HEK293T (cell line): ENCODE data around the gene PLLP.

Experiments used
- CTCF ChIA-PET: fragments of 350-600 bp; formaldehyde crosslinking; extraction: SDS; loops from one replicate; lab custom pipeline; 2021; ENCODE audit warnings: antibody characterized with exemption, inconsistent platforms; lab: Yijun Ruan, JAX
- POLR2A ChIA-PET: fragments of 350-600 bp; formaldehyde crosslinking; extraction: SDS; loops from one replicate; lab custom pipeline; 2020; ENCODE audit warnings: antibody characterized with exemption, inconsistent platforms; lab: Yijun Ruan, JAX
- DNase-seq: peaks from one replicate; pipeline ENCODE4 v3.0.0; 2012; ENCODE audit warnings: mixed read lengths; ENCODE audit errors: extremely low spot score
- ARNT ChIP-seq: fragments of 450-650 bp; IDR thresholded peaks from 2 replicates; pipeline ENCODE4 v1.6.1; 2017; ENCODE audit warnings: mild to moderate bottlenecking
- BHLHE40 ChIP-seq: fragments of 450-650 bp; IDR thresholded peaks from 2 replicates; pipeline ENCODE4 v1.6.1; 2016; ENCODE audit warnings: mild to moderate bottlenecking, moderate library complexity, borderline replicate concordance
- CTBP1 ChIP-seq: fragments of 450-650 bp; IDR thresholded peaks from 2 replicates; pipeline ENCODE4 v1.6.1; 2016; ENCODE audit warnings: borderline replicate concordance
- ELF4 ChIP-seq: fragments of 450-650 bp; IDR thresholded peaks from 2 replicates; pipeline ENCODE4 v1.6.1; 2017; ENCODE audit warnings: antibody characterized with exemption
- FOXA1 ChIP-seq: fragments of 450-650 bp; IDR thresholded peaks from 2 replicates; pipeline ENCODE4 v1.6.1; 2016; ENCODE audit warnings: mild to moderate bottlenecking
- FOXK2 ChIP-seq: fragments of 450-650 bp; IDR thresholded peaks from 2 replicates; pipeline ENCODE4 v1.6.1; 2016; ENCODE audit warnings: mild to moderate bottlenecking
- FOXM1 ChIP-seq: fragments of 450-650 bp; IDR thresholded peaks from 2 replicates; pipeline ENCODE4 v1.6.1; 2017; ENCODE audit warnings: mild to moderate bottlenecking, borderline replicate concordance
- HDGF ChIP-seq: fragments of 450-650 bp; IDR thresholded peaks from 2 replicates; pipeline ENCODE4 v1.6.1; 2017; ENCODE audit warnings: antibody characterized with exemption, borderline replicate concordance
- L3MBTL2 ChIP-seq: fragments of 450-650 bp; conservative IDR thresholded peaks from 2 replicates; pipeline ENCODE4 v1.6.1; 2016; ENCODE audit warnings: mild to moderate bottlenecking
- LEF1 ChIP-seq: fragments of 450-650 bp; IDR thresholded peaks from 2 replicates; pipeline ENCODE4 v1.6.1; 2017; ENCODE audit warnings: mild to moderate bottlenecking, borderline replicate concordance
- NFRKB ChIP-seq: fragments of 450-650 bp; IDR thresholded peaks from 2 replicates; pipeline ENCODE4 v1.6.1; 2016; ENCODE audit warnings: mild to moderate bottlenecking, moderate library complexity
- SP1 ChIP-seq: fragments of 450-650 bp; IDR thresholded peaks from 2 replicates; pipeline ENCODE4 v1.6.1; 2017
- SUZ12 ChIP-seq: fragments of 450-650 bp; IDR thresholded peaks from 2 replicates; pipeline ENCODE4 v1.6.1; 2016; ENCODE audit warnings: mild to moderate bottlenecking
- TARDBP ChIP-seq: fragments of 450-650 bp; IDR thresholded peaks from 2 replicates; pipeline ENCODE4 v1.6.1; 2016
- ZNF384 ChIP-seq: fragments of 450-650 bp; IDR thresholded peaks from 2 replicates; pipeline ENCODE4 v1.6.1; 2016
- TF ChIP-seq, protein P1 (sequence below): fragments of 450-650 bp; IDR thresholded peaks from 2 replicates; pipeline ENCODE4 v1.6.1; 2016

PLLP gene

DNA sequence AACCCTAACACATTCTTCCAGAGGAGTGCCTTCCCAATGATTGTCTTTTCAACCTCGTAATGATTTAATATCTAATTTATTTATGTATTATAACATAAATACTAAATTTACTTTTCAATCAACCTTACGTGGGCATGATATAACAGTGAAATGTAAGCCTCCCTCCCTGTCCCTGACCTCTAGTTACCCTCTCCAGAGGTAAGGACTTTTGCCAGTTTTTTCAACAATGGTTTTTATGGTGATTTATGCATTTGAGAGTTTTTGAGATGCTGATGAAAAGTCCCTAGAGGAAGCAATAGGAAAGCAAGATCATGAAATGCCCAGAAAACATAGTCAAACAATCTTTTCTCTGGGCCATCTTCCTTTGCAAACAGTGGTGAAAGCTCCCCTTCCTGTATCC is 35.2 kb upstream of the PLLP start:
- ChIA-PET POLR2A (no interaction called here), CTCF (no interaction called here)
- no peak for TF ChIP-seq CTBP1
- TF ChIP-seq HDGF = no peak
- TF ChIP-seq ELF4 = no peak
- no peak for TF ChIP-seq SP1
- no peak for TF ChIP-seq ARNT
- TF ChIP-seq, protein P1, sequence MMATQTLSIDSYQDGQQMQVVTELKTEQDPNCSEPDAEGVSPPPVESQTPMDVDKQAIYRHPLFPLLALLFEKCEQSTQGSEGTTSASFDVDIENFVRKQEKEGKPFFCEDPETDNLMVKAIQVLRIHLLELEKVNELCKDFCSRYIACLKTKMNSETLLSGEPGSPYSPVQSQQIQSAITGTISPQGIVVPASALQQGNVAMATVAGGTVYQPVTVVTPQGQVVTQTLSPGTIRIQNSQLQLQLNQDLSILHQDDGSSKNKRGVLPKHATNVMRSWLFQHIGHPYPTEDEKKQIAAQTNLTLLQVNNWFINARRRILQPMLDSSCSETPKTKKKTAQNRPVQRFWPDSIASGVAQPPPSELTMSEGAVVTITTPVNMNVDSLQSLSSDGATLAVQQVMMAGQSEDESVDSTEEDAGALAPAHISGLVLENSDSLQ = no peak
- no peak for TF ChIP-seq TARDBP
- no peak for DNase-seq

DNA sequence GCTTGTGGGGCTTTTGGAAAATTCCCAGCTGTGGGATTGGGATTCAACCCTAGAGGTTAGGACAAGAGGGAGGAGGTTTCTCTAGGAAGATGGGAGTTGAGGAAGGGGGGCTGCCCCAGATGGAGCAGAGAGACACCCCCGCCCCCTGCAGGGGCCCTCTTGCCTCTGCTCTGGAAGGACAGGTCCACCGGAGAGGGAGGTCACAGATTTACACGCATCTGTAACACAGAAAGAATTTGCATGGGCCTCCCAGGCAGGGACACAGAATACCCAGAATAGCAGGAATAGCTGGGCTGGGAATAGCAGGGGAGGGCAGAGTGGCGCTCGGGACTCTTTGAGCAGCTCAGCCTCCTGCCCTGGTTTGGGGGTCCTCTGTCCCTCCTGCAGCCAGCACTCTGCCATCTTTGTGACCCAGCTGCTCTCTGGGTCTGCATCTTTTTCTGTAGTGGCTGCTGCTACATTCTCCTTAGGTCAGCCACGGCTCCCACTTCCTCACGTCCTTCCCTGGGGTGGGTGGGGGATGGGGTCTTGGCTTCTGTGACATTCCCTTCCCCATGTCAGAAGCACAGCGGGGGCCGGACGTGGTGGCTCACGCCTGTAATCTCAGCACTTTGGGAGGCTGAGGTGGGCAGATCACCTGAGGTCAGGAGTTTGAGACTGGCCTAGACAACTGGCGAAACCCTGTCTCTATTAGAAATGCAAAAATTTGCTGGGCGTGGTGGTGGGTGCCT is 33.9 kb upstream of the PLLP start:
- ChIA-PET CTCF (interaction anchor here (1.3 kb wide), 1 partner anchor 19 kb away, joined by 3 read pairs; no protein-coding TSS in a partner anchor), POLR2A (interaction anchor here (0.6 kb wide), 1 partner anchor 129 kb away, joined by 3 read pairs; the partner anchor contains the start of genes CIAPIN1 and COQ9)
- TF ChIP-seq LEF1 = no peak
- no peak for TF ChIP-seq BHLHE40
- no peak for TF ChIP-seq SUZ12
- no peak for TF ChIP-seq FOXK2
- TF ChIP-seq ARNT = no peak
- TF ChIP-seq CTBP1 = no peak
- no peak for DNase-seq

DNA sequence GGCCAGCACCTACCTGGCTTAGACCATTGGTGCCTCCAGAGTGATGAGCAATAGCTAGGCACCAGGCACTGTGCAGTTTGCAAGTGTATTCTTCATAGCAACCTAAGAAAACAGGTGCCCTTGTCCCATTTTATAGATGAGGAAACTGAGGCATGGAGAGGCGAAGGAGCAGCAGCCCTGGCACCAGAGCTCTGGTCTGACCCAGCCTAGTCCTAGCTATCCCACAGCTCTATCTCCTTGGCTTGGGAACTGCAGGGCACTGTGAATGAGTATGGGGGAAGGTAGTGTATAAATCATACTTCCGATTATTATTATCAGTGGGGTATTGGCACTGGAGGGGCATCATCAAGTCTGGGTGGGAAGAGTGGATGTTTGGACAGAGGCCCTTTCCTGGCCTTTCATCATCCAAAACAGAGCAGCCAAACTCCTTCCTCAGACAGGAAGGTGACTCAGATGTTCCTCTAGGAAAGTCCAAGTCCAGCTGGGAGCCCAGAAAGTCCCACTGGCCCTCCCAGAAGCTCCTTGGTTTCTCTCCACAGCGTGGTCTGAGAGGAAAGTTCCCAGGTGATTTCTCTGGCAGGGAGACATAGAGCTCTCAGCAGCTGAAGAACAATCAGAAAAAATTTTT is 32.0 kb upstream of the PLLP start:
- TF ChIP-seq FOXK2 (no peak), CTBP1 (no peak), SP1 (no peak)
- no peak for DNase-seq
- POLR2A ChIA-PET = no interaction called here
- CTCF ChIA-PET = interaction anchor here (0.6 kb wide), 1 partner anchor 85 kb away, joined by 7 read pairs; no protein-coding TSS in a partner anchor

DNA sequence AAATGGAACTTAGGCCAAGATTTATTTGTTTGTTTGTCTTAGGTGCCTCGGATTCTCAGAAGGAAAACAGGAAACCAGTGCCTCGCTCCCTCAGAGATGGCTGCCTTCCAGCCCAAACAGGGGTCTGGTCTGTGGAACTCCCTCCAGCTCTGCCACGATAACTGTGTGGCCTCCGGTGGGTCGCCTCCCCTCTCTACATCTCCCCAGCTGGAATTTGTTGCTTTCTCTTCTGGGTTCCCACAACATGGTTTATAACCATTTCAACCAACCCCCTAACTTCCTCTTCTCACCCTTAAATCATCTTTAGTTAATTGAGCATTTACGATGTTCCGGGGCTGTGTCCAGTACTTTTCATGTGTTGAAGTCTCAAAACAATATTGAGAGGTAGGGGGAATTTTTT is 30.9 kb upstream of the PLLP start:
- TF ChIP-seq SUZ12 = no peak
- no peak for TF ChIP-seq NFRKB
- no peak for TF ChIP-seq TARDBP
- no peak for TF ChIP-seq FOXM1
- no peak for TF ChIP-seq ARNT
- TF ChIP-seq, protein P1 = no peak
- no peak for TF ChIP-seq FOXK2
- TF ChIP-seq LEF1 = no peak
- TF ChIP-seq FOXA1 = no peak
- TF ChIP-seq SP1 = no peak
- TF ChIP-seq ELF4 = no peak
- no peak for TF ChIP-seq BHLHE40
- no peak for TF ChIP-seq CTBP1
- TF ChIP-seq HDGF = no peak
- no peak for TF ChIP-seq L3MBTL2
- TF ChIP-seq ZNF384 = no peak
- ChIA-PET POLR2A (no interaction called here), CTCF (no interaction called here)
- DNase-seq = no peak

DNA sequence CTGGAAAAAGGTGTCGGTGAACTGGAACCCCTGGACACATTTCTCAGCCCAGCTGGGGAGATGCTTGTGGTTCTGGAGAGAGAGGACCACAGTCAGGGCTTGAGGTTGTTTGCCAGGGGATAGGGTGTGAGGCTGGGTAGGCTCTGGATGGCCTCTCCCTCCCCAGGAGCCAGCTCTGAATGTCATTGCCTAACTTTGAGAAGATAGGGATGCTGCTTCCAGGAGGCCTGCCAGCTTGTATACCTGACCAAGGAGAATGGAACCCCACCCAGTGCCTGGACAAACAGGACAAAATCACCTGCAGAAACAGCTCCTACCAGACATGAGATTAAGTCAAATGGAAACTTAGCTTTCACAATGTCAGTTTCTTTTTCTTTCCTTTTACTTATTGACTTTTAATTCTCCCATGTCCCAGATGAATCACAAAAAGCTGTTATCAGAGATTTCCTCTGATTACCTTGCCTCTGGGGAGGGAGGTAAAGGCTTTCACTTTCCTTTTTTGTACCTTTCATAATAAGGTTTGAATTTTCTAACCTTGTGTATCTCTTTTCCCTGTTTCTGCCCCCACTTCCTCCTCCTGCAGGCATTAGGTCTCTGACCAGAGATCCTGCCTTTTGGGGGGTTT is 29.8 kb upstream of the PLLP start:
- POLR2A ChIA-PET = interaction anchor here (1.0 kb wide), 1 partner anchor 102 kb away, joined by 3 read pairs; no protein-coding TSS in a partner anchor
- CTCF ChIA-PET = interaction anchor here (0.6 kb wide), 1 partner anchor 98 kb away, joined by 3 read pairs; no protein-coding TSS in a partner anchor
- TF ChIP-seq ELF4 (no peak), ZNF384 (no peak), NFRKB (no peak), FOXA1 (no peak), TARDBP (no peak), BHLHE40 (no peak), FOXK2 (no peak), L3MBTL2 (no peak), CTBP1 (no peak), SP1 (no peak), ARNT (no peak)
- TF ChIP-seq, protein P1 = no peak
- no peak for DNase-seq

DNA sequence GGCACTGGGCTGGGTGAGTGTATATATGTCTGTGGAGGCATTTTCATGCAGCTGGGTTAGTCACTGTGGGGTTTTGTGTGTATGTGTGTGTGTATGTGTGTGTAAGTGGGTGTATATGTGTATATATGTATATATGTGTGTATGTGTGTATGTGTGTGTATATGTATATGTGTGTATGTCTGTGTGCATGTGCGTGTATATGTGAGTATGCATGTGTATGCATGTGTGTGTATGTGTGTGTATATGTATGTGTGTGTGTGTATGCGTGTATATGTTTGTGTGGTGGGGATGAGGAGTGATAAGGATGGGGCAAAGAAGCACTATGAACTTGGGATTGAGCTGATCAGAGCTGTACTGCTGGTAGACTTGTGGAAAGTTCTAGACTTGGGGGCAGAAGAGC is 29.0 kb upstream of the PLLP start:
- DNase-seq = no peak
- POLR2A ChIA-PET = interaction anchor here (1.0 kb wide), 1 partner anchor 103 kb away, joined by 3 read pairs; no protein-coding TSS in a partner anchor
- CTCF ChIA-PET = interaction anchor here (0.6 kb wide), 1 partner anchor 99 kb away, joined by 3 read pairs; no protein-coding TSS in a partner anchor
- TF ChIP-seq L3MBTL2 = no peak
- TF ChIP-seq LEF1 = no peak
- no peak for TF ChIP-seq BHLHE40
- TF ChIP-seq NFRKB = no peak
- no peak for TF ChIP-seq ARNT
- TF ChIP-seq FOXM1 = no peak
- no peak for TF ChIP-seq FOXK2
- no peak for TF ChIP-seq TARDBP
- TF ChIP-seq CTBP1 = no peak
- TF ChIP-seq, protein P1 = no peak
- TF ChIP-seq SUZ12 = no peak
- TF ChIP-seq ELF4 = no peak
- TF ChIP-seq SP1 = no peak
- no peak for TF ChIP-seq ZNF384
- TF ChIP-seq HDGF = no peak
- no peak for TF ChIP-seq FOXA1
